ENCODE data around the gene TMEM127. TPM values are rescaled to one million over a fixed set of nuclear protein-coding genes. Genes with fewer than 3 reads are reported as not detected.

The TMEM127 gene
- total and polyA plus RNA-seq, 8 donors, result 8.2 to 38.4 (median 24.1) TPM

GRCh38 chr2:96265349-96265839 is 403 bp downstream of the TMEM127 start:
- Histone ChIP-seq H3K36me3 (peaks cover 9 to 23% (median 9%) of the 10 kb centered on the region in 3 donors), H3K27me3 (no peaks in the 10 kb centered on the region), H3K9me3 (no peaks in the 10 kb centered on the region), H3K4me1 (peaks cover 24 to 44% (median 32%) of the 10 kb centered on the region in 3 donors), H3K4me3 (peak overlapping the region; percentile 87 to 99 (median 97)), H3K27ac (peak overlapping the region; percentile 40 to 84 (median 74))
- intact Hi-C loops (cut with DNase I), result loop anchor here in 2 of 3 donors (10.0 kb wide), 1 partner anchor 61 kb away; the partner anchor contains the start of gene STARD7 (in 2 of the 2)
- FAIRE-seq (no peak), DNase-seq (peak in 5 of 6 donors; percentile 56 to 86 (median 74)), ATAC-seq (peak; percentile 2 to 12 (median 6))
- WGBS, 2 donors, result 0 to 1% methylated on average over 36 to 49 of the region's 49 CpGs
- TF ChIP-seq CTCF (IDR thresholded peaks at IDR 0.05), result no peak

- Histone ChIP-seq H3K4me3 (peak overlapping the region; percentile 87 to 99 (median 97)), H3K36me3 (peaks cover 6 to 17% (median 9%) of the 10 kb centered on the region in 3 donors), H3K4me1 (peaks cover 28 to 50% (median 38%) of the 10 kb centered on the region in 3 donors), H3K27ac (peak overlapping the region in 2 of 4 donors; percentile 83 to 84), H3K9me3 (no peaks in the 10 kb centered on the region), H3K27me3 (no peaks in the 10 kb centered on the region)
- TF ChIP-seq CTCF (IDR thresholded peaks at IDR 0.05), result no peak
- intact Hi-C loops (cut with DNase I), result loop anchor here in 2 of 3 donors (10.0 kb wide), 1 partner anchor 60 kb away; the partner anchor contains the start of gene STARD7 (in 2 of the 2)
- ATAC-seq, result peak in 2 of 4 donors; percentile 7 to 21
- no peak for FAIRE-seq
- DNase-seq, result peak in 5 of 6 donors; percentile 24 to 83 (median 48)
- 11 to 14% methylated on average over 29 to 33 of the region's 33 CpGs for WGBS, 2 donors
Observed at GRCh38 chr2:96264656-96265348, 995 bp downstream of the TMEM127 start.

GRCh38 chr2:96264086-96264485 is 1.7 kb downstream of the TMEM127 start:
- Histone ChIP-seq H3K9me3 (no peaks in the 10 kb centered on the region), H3K4me1 (peaks cover 36 to 57% (median 45%) of the 10 kb centered on the region in 3 donors), H3K4me3 (peak overlapping the region in 2 of 4 donors; percentile 87 to 99), H3K27ac (no peak overlapping the region), H3K36me3 (peaks cover 5 to 12% (median 9%) of the 10 kb centered on the region in 3 donors), H3K27me3 (no peaks in the 10 kb centered on the region)
- 65 to 74% methylated on average over 4 of the region's 4 CpGs for WGBS, 2 donors
- no peak for TF ChIP-seq CTCF (IDR thresholded peaks at IDR 0.05)
- DNase-seq (no peak), ATAC-seq (no peak), FAIRE-seq (no peak)
- intact Hi-C loops (cut with DNase I), result loop anchor here in 2 of 3 donors (10.0 kb wide), 1 partner anchor 59 kb away; the partner anchor contains the start of gene STARD7 (in 2 of the 2)

GRCh38 chr2:96262306-96262705 is 3.5 kb downstream of the TMEM127 start:
- peak overlapping the region in 2 of 4 donors; percentile 92 for H3K27ac ChIP-seq
- 66 to 69% methylated on average over 2 of the region's 2 CpGs for WGBS, 2 donors
- H3K27me3 ChIP-seq, result no peaks in the 10 kb centered on the region
- no peak for FAIRE-seq
- peaks cover 40 to 64% (median 50%) of the 10 kb centered on the region in 3 donors for H3K4me1 ChIP-seq
- TF ChIP-seq CTCF (IDR thresholded peaks at IDR 0.05), result no peak
- no peaks in the 10 kb centered on the region for H3K9me3 ChIP-seq
- no peak for DNase-seq
- no peak overlapping the region for H3K4me3 ChIP-seq
- no peaks in the 10 kb centered on the region for H3K36me3 ChIP-seq
- no peak for ATAC-seq
- intact Hi-C loops (cut with DNase I), result loop anchor here in 2 of 3 donors (10.0 kb wide), 1 partner anchor 58 kb away; the partner anchor contains the start of gene STARD7 (in 2 of the 2)

Data from pancreas (tissue), 10 donors.